Loucy (cell line): ENCODE results near the gene DLL1.

Experiments
- EZH2phosphoT487 ChIP-seq: fragments of 200-600 bp; IDR thresholded peaks from 2 replicates; pipeline ENCODE4 v1.6.1; 2018; ENCODE audit warnings: antibody characterized with exemption, mild to moderate bottlenecking, moderate library complexity, borderline replicate concordance
- TF ChIP-seq, protein P1 (sequence below): fragments of 200-600 bp; sonication (generic); conservative IDR thresholded peaks from 2 replicates; pipeline ENCODE4 v1.5.1; 2014; ENCODE audit warnings: mild to moderate bottlenecking, antibody characterized with exemption, low read length

GRCh38 chr6:170306324-170307079, 15.6 kb upstream of the DLL1 start, which contains the start of gene FAM120B:
- TF ChIP-seq, protein P1, sequence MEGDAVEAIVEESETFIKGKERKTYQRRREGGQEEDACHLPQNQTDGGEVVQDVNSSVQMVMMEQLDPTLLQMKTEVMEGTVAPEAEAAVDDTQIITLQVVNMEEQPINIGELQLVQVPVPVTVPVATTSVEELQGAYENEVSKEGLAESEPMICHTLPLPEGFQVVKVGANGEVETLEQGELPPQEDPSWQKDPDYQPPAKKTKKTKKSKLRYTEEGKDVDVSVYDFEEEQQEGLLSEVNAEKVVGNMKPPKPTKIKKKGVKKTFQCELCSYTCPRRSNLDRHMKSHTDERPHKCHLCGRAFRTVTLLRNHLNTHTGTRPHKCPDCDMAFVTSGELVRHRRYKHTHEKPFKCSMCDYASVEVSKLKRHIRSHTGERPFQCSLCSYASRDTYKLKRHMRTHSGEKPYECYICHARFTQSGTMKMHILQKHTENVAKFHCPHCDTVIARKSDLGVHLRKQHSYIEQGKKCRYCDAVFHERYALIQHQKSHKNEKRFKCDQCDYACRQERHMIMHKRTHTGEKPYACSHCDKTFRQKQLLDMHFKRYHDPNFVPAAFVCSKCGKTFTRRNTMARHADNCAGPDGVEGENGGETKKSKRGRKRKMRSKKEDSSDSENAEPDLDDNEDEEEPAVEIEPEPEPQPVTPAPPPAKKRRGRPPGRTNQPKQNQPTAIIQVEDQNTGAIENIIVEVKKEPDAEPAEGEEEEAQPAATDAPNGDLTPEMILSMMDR: no peak
- no peak for TF ChIP-seq EZH2phosphoT487
